Esophagus muscularis mucosa (tissue), 4 donors: ENCODE data around the gene SANBR. TPM values are rescaled to one million over a fixed set of nuclear protein-coding genes. Genes with fewer than 3 reads are reported as not detected.

ENCODE experiments used
- DNase-seq: peaks from one replicate; pipeline ENCODE4 v3.0.0-alpha.2; 2017; ENCODE audit errors: extremely low spot score
- H3K27ac ChIP-seq, 4 donors: fragments of 200-600 bp; sonication (generic); replicated peaks in 1 of 4; 1 replicate in 3 of 4; 2 replicates in 1 of 4; pipeline ENCODE4 v1.5.1; 2016 to 2019; ENCODE audit warnings: mild to moderate bottlenecking in 1 of 4
- H3K27me3 ChIP-seq, 4 donors: fragments of 200-600 bp; sonication (generic); one replicate each; pipeline versions ENCODE4 v1.5.1 to v1.6.0; 2016 to 2019
- H3K36me3 ChIP-seq, 4 donors: fragments of 200-600 bp; sonication (generic); one replicate each; pipeline ENCODE4 v1.5.1; 2016 to 2019
- H3K4me1 ChIP-seq, 4 donors: fragments of 200-600 bp; sonication (generic); one replicate each; pipeline ENCODE4 v1.5.1; 2016 to 2019
- H3K4me3 ChIP-seq, 4 donors: fragments of 200-600 bp; sonication (generic); 1 replicate in 2 of 4; 2 replicates in 2 of 4; pipeline ENCODE4 v1.5.1; 2016 to 2019; ENCODE audit warnings: mild to moderate bottlenecking in 4 of 4, moderate library complexity in 1 of 4
- H3K9me3 ChIP-seq, 4 donors: fragments of 200-600 bp; sonication (generic); 1 replicate in 3 of 4; 2 replicates in 1 of 4; pipeline ENCODE4 v1.5.1; 2016 to 2019
- CTCF ChIP-seq, 3 experiments: fragments of 200-600 bp in 2 of 3; fragments of 450-650 bp in 1 of 3; sonication (generic) in 2 of 3; IDR thresholded peaks; one replicate each; pipeline ENCODE4 v1.5.1; 2017 to 2019; ENCODE audit warnings: antibody characterized with exemption in 3 of 3, mild to moderate bottlenecking in 2 of 3, moderate library complexity in 1 of 3
- EP300 ChIP-seq: sonication (generic); formaldehyde crosslinking; IDR thresholded peaks from one replicate; pipeline ENCODE4 v1.6.1; 2017; ENCODE audit warnings: antibody characterized with exemption
- POLR2A ChIP-seq: fragments of 450-650 bp; IDR thresholded peaks from one replicate; pipeline ENCODE4 v1.6.1; 2017; ENCODE audit warnings: antibody characterized with exemption, moderate library complexity, mild to moderate bottlenecking, low read depth
- POLR2AphosphoS5 ChIP-seq, 2 donors: sonication (generic); formaldehyde crosslinking; IDR thresholded peaks; one replicate each; pipeline ENCODE4 v1.6.1; 2017; ENCODE audit warnings: antibody characterized with exemption in 2 of 2
- WGBS: methylation state at CpG from one replicate; pipeline ENCODE4 v1.1.5; 2018; 5-methylcytosine and 5-hydroxymethylcytosine counted together
- intact Hi-C: fragments of 100-400 bp; cut with DNase I; formaldehyde crosslinking; loops from one replicate; pipeline ENCODE4 v1.15.1; 2023
- total RNA-seq, 4 donors: library from RNA; depleted of rRNA; stranded (reverse); fragments of >200 nt; gene quantifications; one replicate each; pipeline versions ENCODE4 v1.1.0 to v1.2.1, GENCODE V29; 2016

Gene SANBR
- total RNA-seq, 4 donors from 2014 or later = 5.0 to 7.5 (median 6.3) TPM

GRCh38 chr2:61100801-61101200, 35.1 kb downstream of the SANBR start:
- TF ChIP-seq CTCF (IDR thresholded peaks at IDR 0.05) = no peak
- TF ChIP-seq POLR2AphosphoS5 (IDR thresholded peaks at IDR 0.05) = no peak
- no peak for TF ChIP-seq POLR2A
- H3K4me3 ChIP-seq = no peak overlapping the region
- no peaks in the 10 kb centered on the region for H3K4me1 ChIP-seq
- intact Hi-C loops = no loop called here
- H3K27me3 ChIP-seq = no peaks in the 10 kb centered on the region
- no peak overlapping the region for H3K27ac ChIP-seq
- peaks cover 0 to 26% (median 15%) of the 10 kb centered on the region in 4 donors for H3K36me3 ChIP-seq
- DNase-seq = no peak
- H3K9me3 ChIP-seq = no peaks in the 10 kb centered on the region
- WGBS = 97% methylated on average over 4 of the region's 4 CpGs

GRCh38 chr2:61109291-61109690, 43.6 kb downstream of the SANBR start:
- TF ChIP-seq POLR2A (no peak), EP300 (no peak), CTCF (IDR thresholded peaks at IDR 0.05) (no peak), POLR2AphosphoS5 (IDR thresholded peaks at IDR 0.05) (no peak)
- H3K36me3 ChIP-seq = peaks cover 0 to 69% (median 32%) of the 10 kb centered on the region in 4 donors

GRCh38 chr2:61111708-61112107, 46.0 kb downstream of the SANBR start:
- Histone ChIP-seq H3K36me3 (peaks cover 0 to 70% (median 28%) of the 10 kb centered on the region in 4 donors), H3K4me3 (no peak overlapping the region), H3K27me3 (no peaks in the 10 kb centered on the region), H3K4me1 (no peaks in the 10 kb centered on the region), H3K9me3 (no peaks in the 10 kb centered on the region), H3K27ac (no peak overlapping the region)
- TF ChIP-seq CTCF (IDR thresholded peaks at IDR 0.05) (no peak), EP300 (no peak), POLR2AphosphoS5 (IDR thresholded peaks at IDR 0.05) (no peak), POLR2A (no peak)
- intact Hi-C loops = no loop called here
- DNase-seq = no peak

More at GRCh38 chr2:61109291-61109690, 43.6 kb downstream of the SANBR start:
- DNase-seq = no peak
- Histone ChIP-seq H3K4me1 (no peaks in the 10 kb centered on the region), H3K9me3 (no peaks in the 10 kb centered on the region), H3K27ac (no peak overlapping the region), H3K27me3 (no peaks in the 10 kb centered on the region), H3K4me3 (no peak overlapping the region)
- intact Hi-C loops = no loop called here
- 88% methylated on average over 2 of the region's 2 CpGs for WGBS

GRCh38 chr2:61114147-61114546, 48.5 kb downstream of the SANBR start:
- Histone ChIP-seq H3K36me3 (peaks cover under 1 to 80% (median 48%) of the 10 kb centered on the region in 4 donors), H3K4me3 (no peak overlapping the region), H3K27ac (no peak overlapping the region), H3K9me3 (no peaks in the 10 kb centered on the region), H3K4me1 (no peaks in the 10 kb centered on the region), H3K27me3 (no peaks in the 10 kb centered on the region)
- TF ChIP-seq EP300 (no peak), POLR2A (no peak)
- WGBS = 97% methylated on average over 6 of the region's 6 CpGs
- no peak for DNase-seq
- intact Hi-C loops = no loop called here

Other genes starting within 250 kb of the SANBR start
- 10 to 100 TPM in 1 of 4 donors, 1 to 10 TPM in 3; 9.1 to 16.2 (median 9.5) TPM for gene REL, start 184.3 kb upstream of the SANBR start, total RNA-seq
- 10 to 100 TPM; 21.0 to 42.3 (median 26.2) TPM for gene PEX13, start 48.2 kb upstream of the SANBR start, total RNA-seq
- gene PUS10, start 47.6 kb upstream of the SANBR start, total RNA-seq = 1 to 10 TPM; 1.9 to 3.2 (median 2.6) TPM
- 10 to 100 TPM; 18.7 to 43.2 (median 33.2) TPM for gene C2orf74, start 96.3 kb downstream of the SANBR start, total RNA-seq